Measurements from ENCODE around the gene PIK3C3.

DNA sequence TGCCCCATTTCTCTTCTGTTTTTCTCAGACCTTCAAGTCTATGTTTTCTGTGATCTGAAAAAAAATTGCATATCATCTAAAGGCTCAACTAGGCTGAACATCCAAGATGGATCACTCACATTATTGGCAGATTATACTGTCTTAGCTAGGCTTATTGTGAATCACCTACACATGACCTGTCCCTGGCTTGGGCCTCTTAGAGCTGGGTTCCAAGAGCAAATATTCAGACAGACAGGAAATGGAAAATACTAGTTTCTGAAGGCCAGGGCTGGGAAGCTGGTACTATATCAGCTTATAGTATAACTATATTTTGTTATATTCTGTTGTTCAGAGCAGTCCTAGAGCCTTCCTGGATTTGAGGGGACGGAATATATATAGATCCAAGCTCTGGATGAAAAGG lies 90.3 kb downstream of the PIK3C3 start:
- TF ChIP-seq, protein P1, sequence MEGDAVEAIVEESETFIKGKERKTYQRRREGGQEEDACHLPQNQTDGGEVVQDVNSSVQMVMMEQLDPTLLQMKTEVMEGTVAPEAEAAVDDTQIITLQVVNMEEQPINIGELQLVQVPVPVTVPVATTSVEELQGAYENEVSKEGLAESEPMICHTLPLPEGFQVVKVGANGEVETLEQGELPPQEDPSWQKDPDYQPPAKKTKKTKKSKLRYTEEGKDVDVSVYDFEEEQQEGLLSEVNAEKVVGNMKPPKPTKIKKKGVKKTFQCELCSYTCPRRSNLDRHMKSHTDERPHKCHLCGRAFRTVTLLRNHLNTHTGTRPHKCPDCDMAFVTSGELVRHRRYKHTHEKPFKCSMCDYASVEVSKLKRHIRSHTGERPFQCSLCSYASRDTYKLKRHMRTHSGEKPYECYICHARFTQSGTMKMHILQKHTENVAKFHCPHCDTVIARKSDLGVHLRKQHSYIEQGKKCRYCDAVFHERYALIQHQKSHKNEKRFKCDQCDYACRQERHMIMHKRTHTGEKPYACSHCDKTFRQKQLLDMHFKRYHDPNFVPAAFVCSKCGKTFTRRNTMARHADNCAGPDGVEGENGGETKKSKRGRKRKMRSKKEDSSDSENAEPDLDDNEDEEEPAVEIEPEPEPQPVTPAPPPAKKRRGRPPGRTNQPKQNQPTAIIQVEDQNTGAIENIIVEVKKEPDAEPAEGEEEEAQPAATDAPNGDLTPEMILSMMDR (IDR thresholded peaks at IDR 0.05), result no peak
- TF ChIP-seq EP300 (IDR thresholded peaks at IDR 0.05; ENCODE audit: low read depth) (no peak), POLR2A (IDR thresholded peaks at IDR 0.05) (no peak)
